PFSK-1 (cell line): ENCODE measurements around the gene RAB19.

Source experiments
- FOXP2 ChIP-seq: optimal IDR thresholded peaks from 2 replicates; pipeline ENCODE3; 2011; ENCODE audit warnings: borderline replicate concordance, control low read depth, inconsistent platforms; ENCODE audit not compliant: insufficient read depth; ENCODE audit errors: extremely low read length, extremely low read depth
- POLR2AphosphoS5 ChIP-seq: IDR thresholded peaks from 2 replicates; pipeline ENCODE4 v1.6.1; 2012; ENCODE audit warnings: low read depth, mild to moderate bottlenecking, control low read depth, low read length, moderate library complexity
- SIN3A ChIP-seq: IDR thresholded peaks from 2 replicates; pipeline ENCODE4 v1.6.1; 2012; ENCODE audit warnings: mild to moderate bottlenecking, low read length, moderate library complexity, borderline replicate concordance; ENCODE audit not compliant: insufficient read depth
- TAF1 ChIP-seq: IDR thresholded peaks from 2 replicates; pipeline ENCODE4 v1.6.1; 2012; ENCODE audit warnings: low read length, control low read depth, borderline replicate concordance; ENCODE audit not compliant: insufficient read depth
- TF ChIP-seq, protein P1 (sequence below), 2 experiments: IDR thresholded peaks; 2 replicates each; pipeline versions ENCODE4 v1.6.1 to v1.8.0; 2011 to 2012; ENCODE audit warnings: low read depth in 2 of 2, low read length in 2 of 2, control low read depth in 1 of 2, inconsistent platforms in 1 of 2, mild to moderate bottlenecking in 1 of 2, moderate library complexity in 1 of 2; ENCODE audit not compliant: insufficient read depth in 1 of 2

RAB19 gene

DNA sequence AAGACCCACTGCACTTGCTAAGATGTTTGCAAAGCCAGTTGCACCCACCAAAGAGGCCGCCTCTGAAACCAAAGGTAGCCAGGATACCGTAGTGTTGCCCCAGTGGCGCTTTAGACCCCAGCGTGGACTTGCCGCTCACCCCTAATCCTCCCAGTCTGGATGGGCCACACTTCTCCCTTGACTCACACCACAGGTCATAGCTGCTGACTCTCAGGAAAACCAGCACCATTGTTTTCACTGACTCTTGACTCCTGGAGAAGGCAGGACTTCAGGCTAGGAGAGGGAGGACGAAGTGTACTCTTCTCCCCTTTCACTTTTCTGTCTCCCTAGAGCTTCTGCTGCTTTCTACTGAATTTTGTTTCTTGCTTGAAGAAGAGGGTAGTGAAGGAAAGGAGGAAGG, 22.3 kb downstream of the RAB19 start:
- TF ChIP-seq POLR2AphosphoS5 (no peak), FOXP2 (no peak), TAF1 (no peak), SIN3A (no peak)
- TF ChIP-seq, protein P1, sequence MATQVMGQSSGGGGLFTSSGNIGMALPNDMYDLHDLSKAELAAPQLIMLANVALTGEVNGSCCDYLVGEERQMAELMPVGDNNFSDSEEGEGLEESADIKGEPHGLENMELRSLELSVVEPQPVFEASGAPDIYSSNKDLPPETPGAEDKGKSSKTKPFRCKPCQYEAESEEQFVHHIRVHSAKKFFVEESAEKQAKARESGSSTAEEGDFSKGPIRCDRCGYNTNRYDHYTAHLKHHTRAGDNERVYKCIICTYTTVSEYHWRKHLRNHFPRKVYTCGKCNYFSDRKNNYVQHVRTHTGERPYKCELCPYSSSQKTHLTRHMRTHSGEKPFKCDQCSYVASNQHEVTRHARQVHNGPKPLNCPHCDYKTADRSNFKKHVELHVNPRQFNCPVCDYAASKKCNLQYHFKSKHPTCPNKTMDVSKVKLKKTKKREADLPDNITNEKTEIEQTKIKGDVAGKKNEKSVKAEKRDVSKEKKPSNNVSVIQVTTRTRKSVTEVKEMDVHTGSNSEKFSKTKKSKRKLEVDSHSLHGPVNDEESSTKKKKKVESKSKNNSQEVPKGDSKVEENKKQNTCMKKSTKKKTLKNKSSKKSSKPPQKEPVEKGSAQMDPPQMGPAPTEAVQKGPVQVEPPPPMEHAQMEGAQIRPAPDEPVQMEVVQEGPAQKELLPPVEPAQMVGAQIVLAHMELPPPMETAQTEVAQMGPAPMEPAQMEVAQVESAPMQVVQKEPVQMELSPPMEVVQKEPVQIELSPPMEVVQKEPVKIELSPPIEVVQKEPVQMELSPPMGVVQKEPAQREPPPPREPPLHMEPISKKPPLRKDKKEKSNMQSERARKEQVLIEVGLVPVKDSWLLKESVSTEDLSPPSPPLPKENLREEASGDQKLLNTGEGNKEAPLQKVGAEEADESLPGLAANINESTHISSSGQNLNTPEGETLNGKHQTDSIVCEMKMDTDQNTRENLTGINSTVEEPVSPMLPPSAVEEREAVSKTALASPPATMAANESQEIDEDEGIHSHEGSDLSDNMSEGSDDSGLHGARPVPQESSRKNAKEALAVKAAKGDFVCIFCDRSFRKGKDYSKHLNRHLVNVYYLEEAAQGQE (IDR thresholded peaks at IDR 0.05; ENCODE audit: insufficient read depth in 1 of 2, low read depth in 2 of 2, low read length in 2 of 2): no peak

- no peak for TF ChIP-seq TAF1
- no peak for TF ChIP-seq FOXP2
- TF ChIP-seq POLR2AphosphoS5: no peak
- TF ChIP-seq SIN3A: no peak
- TF ChIP-seq, protein P1 (IDR thresholded peaks at IDR 0.05; ENCODE audit: insufficient read depth in 1 of 2, low read depth in 2 of 2, low read length in 2 of 2): no peak
Observed at GRCh38 chr7:140433396-140433795, 29.5 kb downstream of the RAB19 start.

- no peak for TF ChIP-seq TAF1
- TF ChIP-seq SIN3A: no peak
- TF ChIP-seq FOXP2: no peak
- no peak for TF ChIP-seq POLR2AphosphoS5
Observed at GRCh38 chr7:140435252-140435895, 31.5 kb downstream of the RAB19 start.

- TF ChIP-seq SIN3A: no peak
- no peak for TF ChIP-seq FOXP2
- TF ChIP-seq, protein P1 (IDR thresholded peaks at IDR 0.05; ENCODE audit: insufficient read depth in 1 of 2, low read depth in 2 of 2, low read length in 2 of 2): no peak
- TF ChIP-seq POLR2AphosphoS5: no peak
- no peak for TF ChIP-seq TAF1
Observed at GRCh38 chr7:140439359-140439758, 35.5 kb downstream of the RAB19 start.

GRCh38 chr7:140440593-140440992, 36.7 kb downstream of the RAB19 start:
- TF ChIP-seq, protein P1 (IDR thresholded peaks at IDR 0.05; ENCODE audit: insufficient read depth in 1 of 2, low read depth in 2 of 2, low read length in 2 of 2): no peak
- TF ChIP-seq POLR2AphosphoS5: no peak
- no peak for TF ChIP-seq SIN3A
- TF ChIP-seq TAF1: no peak
- TF ChIP-seq FOXP2: no peak
